GM19395 (cell line): ENCODE measurements around the gene CRACDL.
"Not testable (repeated sequence)": the region's sequence is repeated elsewhere in the genome, so short reads cannot be mapped to it uniquely, and the experiment has no call there.

ENCODE experiments used
- ATAC-seq: cut with Tn5 transposase; IDR thresholded peaks from one replicate; pipeline ENCODE4 v1.9.1; 2021; ENCODE audit warnings: mild to moderate bottlenecking, moderate library complexity; ENCODE audit not compliant: unreplicated experiment

CRACDL gene

GRCh38 chr2:98886066-98886554 lies 49.9 kb downstream of the CRACDL start:
- ATAC-seq, result no peak

- ATAC-seq, result no peak
These were observed 51.4 kb downstream of the CRACDL start for GRCh38 chr2:98884658-98885057.

GRCh38 chr2:98883780-98884211 lies 52.2 kb downstream of the CRACDL start:
- no peak for ATAC-seq

DNA sequence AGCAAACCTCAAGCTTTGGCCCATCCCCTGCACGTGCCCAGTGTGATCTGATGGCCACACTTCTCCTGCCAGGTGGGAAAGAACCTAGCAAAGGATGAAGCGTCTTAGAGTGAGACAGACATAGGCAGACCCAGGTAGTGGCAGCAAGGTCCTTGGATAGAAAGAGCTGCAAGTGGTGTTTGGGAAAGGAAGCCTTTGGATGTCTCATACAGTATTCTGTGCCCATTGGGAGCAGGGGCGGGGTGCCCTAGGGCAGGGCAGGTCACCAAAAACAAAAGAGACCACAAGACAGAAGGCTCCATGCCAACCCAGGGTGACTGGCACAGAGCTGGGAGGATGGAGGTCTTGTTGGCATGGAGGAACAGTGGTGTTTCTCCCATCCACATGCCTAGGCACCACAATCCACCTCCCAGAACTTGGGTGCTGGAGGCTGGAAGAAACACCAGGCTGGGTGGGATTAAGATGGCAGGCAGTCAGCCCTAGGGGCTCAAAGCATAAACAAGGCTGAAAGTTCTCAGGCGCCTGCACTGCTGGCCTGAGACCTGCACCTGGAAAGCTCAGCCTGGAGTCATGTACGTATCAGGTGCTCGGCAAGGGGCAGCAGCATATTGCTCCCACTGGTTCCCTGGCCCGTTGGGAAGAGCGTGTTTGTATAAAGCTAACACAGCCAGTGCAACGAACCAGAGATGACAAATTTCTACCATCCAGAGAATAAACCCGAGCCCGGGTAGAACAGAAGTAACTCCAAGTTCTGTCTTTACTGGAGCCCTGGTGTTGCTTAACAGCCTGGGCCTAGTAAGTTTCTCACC lies 52.9 kb downstream of the CRACDL start:
- ATAC-seq, result no peak

GRCh38 chr2:98882368-98882767 lies 53.7 kb downstream of the CRACDL start:
- ATAC-seq, result no peak

GRCh38 chr2:98881153-98881650 lies 54.8 kb downstream of the CRACDL start:
- no peak for ATAC-seq

- ATAC-seq, result no peak
These were observed 55.5 kb downstream of the CRACDL start for GRCh38 chr2:98880266-98881152.

DNA sequence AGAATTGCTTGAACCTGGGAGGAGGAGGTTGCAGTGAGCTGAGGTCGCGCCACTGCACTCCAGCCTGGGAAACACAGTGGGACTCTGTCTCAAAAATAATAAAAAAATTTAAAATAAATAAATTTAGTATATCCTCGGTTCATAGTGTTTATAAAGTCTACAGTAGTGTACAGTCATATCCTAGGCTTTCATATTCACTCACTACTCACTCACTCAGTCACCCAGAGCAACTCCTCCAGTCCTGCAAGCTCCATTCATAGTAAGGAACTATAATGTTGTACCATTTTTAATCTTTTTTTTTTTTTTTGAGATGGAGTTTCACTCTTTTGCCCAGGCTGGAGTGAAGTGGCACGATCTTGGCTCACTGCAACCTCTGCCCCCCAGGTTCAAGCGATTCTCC lies 58.4 kb downstream of the CRACDL start:
- ATAC-seq, result not testable (repeated sequence)

GRCh38 chr2:98876741-98877140 lies 59.3 kb downstream of the CRACDL start:
- ATAC-seq, result no peak

GRCh38 chr2:98875746-98876145 lies 60.3 kb downstream of the CRACDL start:
- no peak for ATAC-seq

GRCh38 chr2:98875081-98875728 lies 60.8 kb downstream of the CRACDL start:
- no peak for ATAC-seq

- ATAC-seq, result no peak
These were observed 61.8 kb downstream of the CRACDL start for GRCh38 chr2:98874186-98874689.

DNA sequence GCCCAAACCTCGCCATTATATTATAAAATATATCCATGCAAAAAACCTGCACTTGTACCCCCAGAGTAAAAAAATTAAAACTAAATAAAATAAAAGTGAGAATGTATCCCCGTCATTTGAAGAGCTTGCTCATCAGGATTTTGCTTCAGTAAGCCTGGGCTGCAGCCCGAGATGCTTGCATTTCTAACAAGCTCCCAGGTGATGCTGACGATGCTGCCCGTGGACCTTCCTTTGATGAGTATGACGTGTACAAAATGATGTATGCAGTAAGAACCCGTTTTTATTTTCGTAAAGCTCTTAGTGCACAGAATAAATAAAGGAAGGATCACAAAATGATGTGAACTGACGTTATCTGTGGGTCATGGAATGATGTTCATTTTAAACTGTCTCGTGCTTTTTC lies 63.5 kb downstream of the CRACDL start:
- ATAC-seq, result no peak

- ATAC-seq, result no peak
These were observed 64.5 kb downstream of the CRACDL start for GRCh38 chr2:98871506-98871905.

GRCh38 chr2:98870516-98871158 lies 65.4 kb downstream of the CRACDL start:
- no peak for ATAC-seq

DNA sequence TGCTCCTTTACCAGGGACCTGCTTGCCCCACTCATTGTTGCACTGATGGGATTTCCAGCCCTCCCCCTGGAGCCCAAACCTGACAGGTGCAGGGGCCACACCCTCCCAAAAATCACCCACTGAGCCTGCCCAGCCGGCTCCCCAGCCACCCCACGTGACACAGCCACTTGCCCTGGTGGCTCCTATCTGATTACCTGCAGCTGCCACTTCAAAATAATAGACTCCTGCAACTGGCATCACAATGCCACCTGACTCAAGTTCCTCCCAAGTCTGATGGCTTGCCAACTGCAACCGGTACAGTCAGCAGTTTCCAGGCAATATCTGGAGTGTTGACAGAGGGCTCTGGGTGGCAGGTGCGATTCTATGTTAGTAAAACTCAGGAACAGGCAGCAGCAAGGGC lies 66.2 kb downstream of the CRACDL start:
- ATAC-seq, result no peak

GRCh38 chr2:98869272-98869641 lies 66.8 kb downstream of the CRACDL start:
- ATAC-seq, result no peak

GRCh38 chr2:98868548-98869271 lies 67.3 kb downstream of the CRACDL start:
- ATAC-seq, result no peak

DNA sequence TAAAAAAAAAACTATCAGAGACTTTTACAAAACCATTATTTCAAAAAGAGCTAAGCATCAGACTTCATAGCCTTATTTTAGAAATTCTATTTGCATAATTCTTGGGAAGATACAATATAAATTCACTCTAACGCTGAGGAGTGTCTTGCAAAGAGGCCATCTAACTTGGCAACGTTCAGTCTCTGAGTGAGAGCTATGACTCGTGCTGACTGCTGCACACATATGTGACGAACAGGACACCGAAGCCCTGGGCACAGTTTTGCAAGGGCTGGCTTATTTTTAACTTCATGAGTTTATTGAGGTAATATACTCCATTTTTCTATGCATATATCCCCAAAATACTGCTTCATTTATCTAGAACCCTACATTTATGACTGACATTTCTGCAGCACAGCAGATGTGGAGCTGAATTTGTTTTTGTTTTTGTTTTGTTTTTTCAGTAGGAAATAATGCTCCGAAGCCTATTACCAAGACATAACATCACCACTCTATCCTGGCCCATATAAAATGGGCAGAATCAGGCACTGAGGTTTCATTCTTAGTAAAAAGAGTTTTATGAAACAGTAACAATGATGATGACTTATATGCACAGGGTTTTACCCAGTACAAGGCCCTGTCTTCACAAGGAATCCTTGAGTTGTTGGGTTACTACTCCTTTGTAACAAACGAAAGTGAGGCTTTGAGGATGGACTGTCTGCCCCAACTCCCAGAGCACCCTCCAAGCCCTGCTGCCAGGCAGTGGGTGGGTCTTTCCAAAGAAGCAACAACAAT lies 68.3 kb downstream of the CRACDL start:
- ATAC-seq, result no peak
